Adrenal gland (tissue), 5 donors: Measurements from ENCODE around the gene HCFC1.
"Not testable (repeated sequence)": the region's sequence is repeated elsewhere in the genome, so short reads cannot be mapped to it uniquely, and the experiment has no call there.

Source experiments
- CTCF ChIP-seq, 6 experiments: fragments of 450-650 bp in 4 of 6; fragments of 200-600 bp in 2 of 6; sonication (generic) in 1 of 6; IDR thresholded peaks; 1 replicate in 5 of 6; 2 replicates in 1 of 6; pipeline versions ENCODE4 v1.5.1 to v1.8.0; 2016 to 2021; ENCODE audit warnings: antibody characterized with exemption in 6 of 6, mild to moderate bottlenecking in 2 of 6, moderate library complexity in 1 of 6
- POLR2A ChIP-seq, 2 donors: fragments of 450-650 bp; IDR thresholded peaks; one replicate each; pipeline ENCODE4 v1.6.1; 2017; ENCODE audit warnings: antibody characterized with exemption in 2 of 2, mild to moderate bottlenecking in 2 of 2, moderate library complexity in 1 of 2
- donor health status: DM: no; HTN: no; CAD: no.

GRCh38 chrX:153980394-153980793 is 8.8 kb upstream of the HCFC1 start:
- not testable (repeated sequence) for TF ChIP-seq CTCF, POLR2A (IDR thresholded peaks at IDR 0.05)
